Activated CD8-positive, alpha-beta memory T cell treated with anti-CD3 and anti-CD28 coated beads, Interleukin-2, amount 50 U/mL, for 24 hours (primary cell): Measurements from ENCODE around the gene C6orf15.
A peak's percentile ranks its signal among the peaks of the same experiment; 100 is the strongest.

ENCODE experiments used
- DNase-seq: peaks from one replicate; pipeline ENCODE4 v3.0.0-alpha.2; 2020; ENCODE audit errors: extremely low read depth

Gene C6orf15

DNA sequence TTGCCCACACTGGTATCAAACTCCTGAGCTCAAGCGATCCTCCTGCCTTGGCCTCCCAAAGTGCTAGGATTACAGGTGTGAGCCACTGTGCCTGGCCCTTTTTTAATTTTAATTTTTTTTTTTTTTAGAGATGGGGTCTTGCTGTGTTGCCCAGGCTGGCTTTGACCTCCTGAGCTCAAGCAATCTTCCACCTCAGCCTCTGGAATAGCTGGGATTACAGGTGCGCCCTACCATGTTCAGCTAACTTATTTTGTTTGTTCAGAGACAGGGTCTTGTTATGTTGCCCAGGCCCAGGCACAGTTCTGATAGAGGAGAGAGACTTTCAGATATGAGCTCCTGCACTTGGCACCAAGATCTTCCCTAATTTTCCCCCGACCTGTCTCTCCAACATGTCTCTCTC lies 18.4 kb upstream of the C6orf15 start:
- DNase-seq = no peak

DNA sequence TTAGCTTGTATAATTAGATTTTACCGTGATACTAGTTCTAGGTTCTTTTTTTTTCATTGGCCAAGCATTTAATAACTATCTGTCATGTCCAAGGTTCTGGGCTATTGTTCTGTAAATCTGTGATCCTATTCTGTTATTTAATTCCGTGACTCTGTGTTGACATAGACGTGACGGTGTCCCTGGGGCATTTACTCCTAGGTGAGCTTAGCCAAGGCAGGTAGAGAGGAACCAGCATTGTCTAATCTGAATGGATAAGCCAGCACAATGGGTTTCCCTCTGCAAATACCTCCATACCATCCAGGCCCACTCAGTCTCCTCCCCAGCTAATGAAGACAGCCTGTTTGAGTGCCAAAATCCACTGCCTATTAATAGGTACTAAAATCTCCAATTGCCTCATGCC lies 16.8 kb upstream of the C6orf15 start:
- no peak for DNase-seq

DNA sequence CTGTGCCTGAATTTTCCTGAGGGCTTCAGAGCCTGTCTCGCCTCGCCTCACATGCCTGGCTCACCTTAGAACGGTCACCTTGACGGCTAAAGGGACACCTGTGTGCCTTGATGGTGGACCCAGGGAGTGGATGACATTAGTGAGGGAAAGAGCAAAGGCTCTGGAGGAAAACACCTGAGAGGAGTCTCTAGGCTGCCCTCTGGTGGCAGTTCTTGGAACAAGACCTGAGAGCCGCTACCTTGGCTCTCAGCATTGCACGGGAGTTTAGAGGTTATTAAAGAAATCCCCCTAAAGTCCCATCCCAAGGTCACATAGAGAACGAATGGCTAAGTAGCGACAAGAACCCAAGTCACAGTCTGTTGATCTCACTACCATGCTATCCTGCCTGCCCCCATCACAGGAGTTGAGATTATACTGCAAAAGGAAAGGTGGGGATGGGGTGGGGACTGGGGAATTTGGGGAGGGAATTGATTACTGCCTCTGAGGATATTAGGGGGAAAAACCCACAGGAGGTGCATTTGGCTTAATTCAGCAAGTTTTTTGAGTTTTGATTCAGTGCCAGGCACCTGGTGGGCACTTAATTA lies 15.8 kb upstream of the C6orf15 start:
- DNase-seq = peak; percentile 24

DNA sequence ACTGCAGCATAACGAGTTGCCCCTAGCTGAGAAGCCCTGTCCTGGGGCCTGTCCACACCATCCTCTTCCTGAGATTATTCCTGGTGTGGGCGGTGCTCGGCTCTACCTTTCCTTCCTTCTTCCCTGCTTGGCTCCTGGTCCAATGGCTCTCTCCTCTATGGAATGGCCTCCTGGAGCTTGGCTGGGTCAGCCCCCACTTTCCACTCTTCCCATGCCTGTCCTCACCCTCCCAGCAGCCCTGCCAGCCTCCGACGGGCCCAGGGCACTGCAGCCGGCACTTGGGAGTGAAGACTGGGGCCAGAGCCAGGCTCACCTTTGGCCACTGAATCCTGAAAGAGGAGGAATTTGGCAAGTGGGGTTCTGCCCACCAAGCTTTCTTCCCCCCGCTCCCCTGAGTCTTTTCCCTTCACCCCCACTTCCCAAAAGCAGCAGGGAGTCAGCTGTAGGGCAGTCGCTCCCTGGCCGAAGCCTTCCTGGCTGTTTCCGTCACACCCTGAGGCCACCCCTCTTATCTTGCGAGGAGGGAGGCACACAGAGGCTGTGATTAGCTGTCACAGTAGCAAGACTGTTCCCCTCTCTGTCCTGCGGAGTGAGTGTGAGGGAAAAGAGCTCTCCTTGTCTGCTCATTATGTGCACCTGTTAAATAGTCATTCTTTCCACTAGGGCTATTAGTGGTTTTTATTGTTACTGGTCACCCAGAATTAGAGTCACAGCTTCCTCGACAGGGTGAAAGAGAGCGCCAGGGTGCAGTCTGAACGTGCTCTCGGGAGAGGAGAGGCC lies 14.2 kb upstream of the C6orf15 start:
- DNase-seq = no peak

DNA sequence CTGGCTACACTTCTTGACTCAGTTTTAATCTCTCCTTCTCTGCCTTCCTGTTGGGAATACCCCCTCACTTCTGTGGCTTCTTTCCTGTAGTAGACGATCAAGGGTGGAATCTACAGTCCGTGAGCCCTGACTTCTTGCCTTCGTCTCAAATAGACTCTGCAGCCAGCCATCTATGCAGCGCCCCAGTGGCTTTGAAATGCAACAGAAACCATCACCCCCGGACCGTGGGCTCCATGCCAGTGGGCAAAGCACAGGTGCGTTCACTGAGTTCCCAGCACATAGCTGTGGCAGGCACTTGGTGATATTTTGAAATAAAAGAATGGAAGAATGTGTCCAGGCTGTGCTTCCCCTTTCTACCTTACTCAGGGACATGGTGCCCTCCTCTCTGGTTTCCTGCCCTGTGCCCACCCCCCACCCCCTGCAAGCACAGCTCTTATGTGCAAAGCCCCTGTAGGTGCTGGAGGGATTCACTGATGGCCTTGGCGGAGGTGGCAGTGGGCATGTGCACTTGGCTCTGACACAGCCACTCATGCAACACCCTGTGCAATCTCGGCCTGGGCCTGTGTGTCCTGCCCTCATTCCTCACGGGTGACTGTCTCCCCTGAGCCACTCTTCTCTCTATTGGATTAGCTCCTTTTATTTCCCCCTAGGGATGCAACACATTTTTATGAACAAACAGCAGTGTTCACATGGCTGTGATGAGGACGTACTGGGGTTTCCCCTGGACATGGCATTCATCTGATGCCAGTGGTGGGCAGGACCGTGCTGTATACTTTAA lies 13.4 kb upstream of the C6orf15 start:
- DNase-seq = no peak

DNA sequence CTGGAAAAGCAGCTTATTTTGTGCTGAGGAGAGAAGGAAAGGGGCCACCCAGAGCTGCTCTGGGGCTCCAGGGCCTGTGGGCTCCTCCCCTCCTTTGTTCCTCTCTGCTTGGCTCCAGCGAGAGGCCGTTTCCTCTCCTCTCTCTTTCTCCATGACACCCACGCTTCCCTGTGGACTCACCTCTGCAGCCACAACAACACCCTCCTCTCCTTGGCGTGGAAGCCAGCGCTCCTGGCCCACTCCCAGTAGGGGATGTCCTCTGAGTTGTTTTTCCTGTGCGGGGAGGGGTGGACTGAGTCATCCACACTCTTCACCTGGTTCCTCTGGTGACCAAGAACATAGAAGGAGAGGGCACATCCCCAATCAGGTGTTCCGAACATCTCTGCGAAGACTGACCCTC lies 12.8 kb upstream of the C6orf15 start:
- no peak for DNase-seq

DNA sequence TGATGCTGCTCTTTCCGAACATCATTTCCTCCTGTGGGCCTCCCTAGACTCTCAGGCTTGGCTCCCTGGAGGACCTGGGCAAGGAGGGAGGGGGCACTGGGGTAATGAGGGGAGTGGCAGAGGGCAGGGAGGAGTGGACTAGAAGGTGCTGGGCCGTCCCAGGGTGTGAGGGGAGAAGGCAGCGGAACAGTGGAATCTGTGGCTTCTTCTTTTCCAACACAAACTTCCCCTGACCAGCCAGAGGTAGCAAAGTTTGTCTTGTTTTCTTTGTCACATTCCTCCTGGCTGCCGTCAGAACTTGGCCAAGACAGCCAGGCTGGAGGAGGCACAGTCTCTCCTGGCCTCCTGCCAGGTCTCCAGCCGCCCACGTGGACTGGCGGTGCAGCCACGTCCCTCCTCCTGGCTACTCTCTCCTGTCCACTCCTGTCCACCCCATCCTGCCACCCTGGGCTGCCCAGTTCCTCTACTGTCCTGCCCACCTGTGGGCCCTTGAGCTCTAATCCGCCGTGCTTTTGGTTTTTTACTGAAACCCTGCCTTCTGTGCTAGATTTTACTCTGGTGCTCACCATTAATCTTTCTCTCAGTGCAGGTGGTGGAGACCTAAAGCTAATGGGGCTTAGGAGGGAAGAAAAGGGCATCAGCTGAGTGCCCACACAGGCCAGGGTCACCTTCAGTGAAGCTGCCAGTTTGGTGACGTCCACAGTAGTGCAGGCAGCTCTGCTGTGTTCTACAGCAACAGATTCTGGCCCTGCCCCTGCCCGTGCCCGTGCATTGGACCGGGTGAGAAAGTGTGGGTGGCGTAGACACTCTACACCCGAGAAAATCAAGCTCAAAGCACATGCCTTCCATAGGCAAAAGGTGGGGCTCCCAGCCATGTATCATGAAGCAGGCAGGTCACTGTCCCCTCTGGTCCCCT lies 10.7 kb upstream of the C6orf15 start:
- no peak for DNase-seq

DNA sequence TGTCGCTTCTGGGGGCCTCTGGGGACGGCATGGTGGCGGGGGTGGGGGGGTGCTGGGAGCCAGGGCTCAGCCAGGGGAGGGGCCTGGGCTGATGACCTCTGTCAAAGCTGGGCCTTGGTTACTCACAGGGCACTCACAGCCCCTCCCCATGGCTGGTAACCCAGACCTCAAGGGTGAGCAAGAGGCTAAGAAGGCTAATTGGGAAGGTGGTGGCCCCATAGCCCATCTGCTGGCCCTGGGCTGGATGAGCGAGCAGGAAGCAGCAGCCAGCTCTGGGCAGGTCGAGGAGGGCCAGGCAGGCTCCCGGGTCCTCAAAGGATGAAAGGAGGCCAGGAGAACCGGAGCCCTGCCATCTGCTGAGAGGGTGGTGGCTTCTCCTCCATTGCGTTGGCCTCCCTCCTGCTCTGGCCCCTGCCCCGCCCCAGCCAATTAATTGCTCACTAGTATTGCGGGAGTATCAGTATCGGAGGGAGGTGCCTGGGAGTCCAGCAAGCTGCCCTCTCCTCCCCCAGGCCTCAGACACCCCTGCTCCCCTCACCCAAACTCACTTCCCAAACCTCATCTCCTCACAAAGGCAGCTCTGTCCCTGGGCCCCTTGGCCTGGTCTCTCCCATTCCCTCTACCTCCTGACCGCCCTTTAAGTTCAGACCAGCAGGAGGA lies 8.9 kb upstream of the C6orf15 start:
- DNase-seq = no peak

DNA sequence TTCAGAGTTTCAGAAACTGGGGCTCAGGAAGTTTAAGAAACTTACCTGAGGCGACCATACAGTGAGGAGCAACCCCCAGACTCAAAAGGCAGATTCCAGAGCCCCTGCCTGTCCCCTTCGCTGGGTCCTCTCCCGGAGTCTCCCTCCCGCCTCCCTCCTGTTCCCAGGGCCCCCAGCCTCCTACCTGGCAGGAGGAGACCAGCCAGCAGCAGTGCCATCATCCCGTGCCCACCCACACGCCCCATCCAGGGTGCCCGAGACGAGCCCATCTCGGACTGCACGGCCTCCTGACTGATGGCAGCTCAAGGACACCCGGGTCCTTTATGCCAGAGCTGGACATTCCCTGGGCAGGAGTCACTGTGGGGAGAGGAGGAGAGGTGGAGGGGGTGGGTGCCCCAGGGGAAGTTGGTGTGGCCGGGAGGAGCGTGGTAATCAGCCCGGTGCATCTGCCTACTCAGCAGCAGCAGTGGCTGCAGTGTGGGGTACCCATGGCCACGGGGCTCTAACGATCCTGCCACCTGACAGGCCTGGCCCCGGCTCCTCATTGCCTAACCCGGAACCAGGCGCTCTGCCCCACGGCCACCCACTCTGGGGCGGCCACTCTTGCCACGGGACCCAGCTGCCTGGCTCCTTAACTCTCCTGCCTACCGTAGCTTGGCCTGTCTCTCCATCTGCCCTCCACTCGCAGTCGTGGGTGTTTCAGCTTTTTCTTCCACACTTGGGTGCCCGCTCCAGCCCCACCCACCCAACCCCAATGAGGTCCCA lies 8.0 kb upstream of the C6orf15 start, which contains the start of gene CDSN:
Gene CDSN, minus strand, starts transcription at position 296 of the 765 bp plus-strand sequence. Its CDS starts 27 bp downstream, at position 269.
- DNase-seq = no peak

DNA sequence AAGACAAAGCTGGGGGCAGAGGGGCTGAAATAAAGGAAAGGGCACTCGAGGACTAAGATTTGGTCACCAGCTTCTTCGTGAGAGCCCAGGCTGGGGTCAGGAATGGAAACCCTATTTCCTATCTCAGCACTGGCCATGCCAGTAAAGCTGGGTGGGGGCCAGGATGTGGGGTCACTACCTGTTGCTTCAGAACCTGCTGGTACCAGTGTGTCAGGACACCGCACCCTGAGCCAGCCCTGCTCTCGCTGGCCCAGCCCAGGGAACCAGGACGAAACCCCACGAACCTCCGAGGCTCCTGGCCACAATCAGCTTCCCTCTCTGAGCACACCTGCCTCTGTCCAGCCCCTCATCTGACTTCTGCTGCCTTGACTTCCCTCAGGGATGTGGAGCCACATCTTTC lies 5.8 kb upstream of the C6orf15 start:
- no peak for DNase-seq

DNA sequence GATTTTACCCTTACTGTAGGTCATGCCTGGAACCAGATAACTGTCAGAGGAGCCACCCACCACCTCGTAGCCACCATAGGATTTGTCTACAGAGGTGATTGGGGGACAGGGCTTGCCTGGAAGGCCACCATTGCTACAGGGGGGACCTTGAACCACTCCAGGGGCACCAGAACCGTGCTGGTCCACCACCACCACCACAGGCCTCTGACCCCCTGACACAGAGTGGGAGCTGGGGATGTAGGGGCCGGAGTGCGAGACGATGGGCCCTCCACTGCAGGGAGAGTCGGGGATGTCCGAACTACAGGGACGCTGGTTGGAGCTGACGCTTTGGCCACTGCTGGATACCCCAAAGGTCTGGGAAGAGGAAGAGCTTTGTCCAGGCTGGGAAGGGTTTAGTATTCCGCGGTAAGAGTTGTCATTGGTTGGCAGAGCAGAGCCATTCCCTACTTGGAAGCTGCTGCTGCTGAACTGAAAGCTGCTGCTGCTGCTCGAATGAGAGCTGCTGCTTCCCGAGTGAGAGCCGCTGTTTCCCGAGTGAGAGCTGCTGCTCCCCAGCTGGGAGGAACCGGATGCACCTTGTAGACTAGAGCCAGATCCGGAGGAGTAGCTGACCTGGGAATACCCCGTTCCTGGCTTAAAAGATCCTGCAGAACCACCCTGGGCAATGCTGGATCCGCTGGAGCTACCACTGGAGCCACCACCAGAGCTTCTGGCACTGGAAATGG lies 4.4 kb upstream of the C6orf15 start:
- DNase-seq = no peak

DNA sequence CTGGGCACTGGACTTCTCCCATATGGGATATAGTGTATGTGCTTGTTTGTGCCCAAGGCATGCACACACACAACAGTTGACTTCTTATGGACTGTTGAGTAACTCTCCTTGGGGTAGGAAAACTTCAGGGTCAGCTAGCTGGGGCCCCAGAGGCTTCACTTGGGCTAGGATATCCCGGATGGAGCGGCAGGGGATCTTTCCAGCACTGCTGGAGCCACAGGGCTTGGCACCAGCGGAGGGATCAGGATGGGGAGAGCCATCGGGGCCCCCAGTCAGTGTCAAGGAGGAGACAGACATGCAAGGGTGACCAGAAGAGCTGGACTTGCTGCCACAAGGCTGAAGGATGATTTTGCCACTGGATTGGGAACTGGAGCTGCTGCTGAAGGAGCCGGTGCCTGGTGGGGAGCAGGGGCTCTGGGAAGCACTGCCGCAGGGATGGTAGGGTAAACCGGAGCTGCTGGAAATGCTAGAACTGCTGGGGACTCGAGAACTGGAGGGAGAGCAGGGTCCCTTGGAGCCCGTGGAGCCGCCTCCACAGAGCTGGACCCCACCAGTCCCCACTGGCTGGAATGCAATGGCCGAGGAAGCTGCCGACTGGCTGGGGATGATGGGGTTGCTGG lies 3.7 kb upstream of the C6orf15 start:
- DNase-seq = no peak

DNA sequence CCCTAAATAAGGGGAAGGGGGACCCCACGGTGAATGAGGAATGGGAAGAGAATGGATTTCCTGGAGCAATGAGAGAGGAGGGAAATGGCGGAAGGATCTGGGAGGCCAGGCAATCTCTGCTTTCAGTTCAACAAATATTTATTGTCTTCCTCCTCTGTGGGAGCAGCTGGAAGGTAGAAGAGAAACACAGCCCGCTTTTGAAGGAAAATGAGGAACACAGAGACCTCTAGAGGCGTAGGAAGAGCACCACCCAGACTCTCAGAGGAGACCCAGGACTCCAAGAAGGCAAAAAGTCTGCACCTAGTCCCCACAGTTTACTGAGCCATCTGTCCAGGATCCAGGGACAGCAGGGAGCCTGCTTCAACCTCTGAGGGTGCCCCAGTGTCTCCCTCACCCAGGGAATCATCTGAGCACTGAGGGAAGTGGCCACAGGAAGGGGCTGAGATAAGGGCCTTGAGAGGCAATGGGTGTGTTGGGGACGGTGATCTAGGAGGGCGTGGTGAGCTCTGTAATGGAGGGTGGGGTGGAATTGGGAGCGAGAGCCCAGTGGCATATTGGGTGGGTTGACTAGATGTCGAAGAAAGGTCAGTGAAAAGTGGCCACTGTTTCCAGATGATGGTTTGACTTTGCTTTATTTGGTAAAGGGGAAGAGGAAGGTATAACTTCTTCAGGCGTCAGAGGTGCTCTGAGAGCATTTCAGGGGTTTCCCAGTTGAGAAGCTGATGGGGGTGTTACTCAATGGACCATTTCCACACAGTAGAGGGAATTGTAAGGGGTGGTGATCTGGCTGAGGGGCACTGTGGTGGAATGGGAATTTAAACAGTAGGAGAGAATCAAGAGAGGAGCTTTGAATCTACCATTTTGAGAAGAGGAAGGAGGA lies 2.8 kb upstream of the C6orf15 start:
- DNase-seq = no peak

DNA sequence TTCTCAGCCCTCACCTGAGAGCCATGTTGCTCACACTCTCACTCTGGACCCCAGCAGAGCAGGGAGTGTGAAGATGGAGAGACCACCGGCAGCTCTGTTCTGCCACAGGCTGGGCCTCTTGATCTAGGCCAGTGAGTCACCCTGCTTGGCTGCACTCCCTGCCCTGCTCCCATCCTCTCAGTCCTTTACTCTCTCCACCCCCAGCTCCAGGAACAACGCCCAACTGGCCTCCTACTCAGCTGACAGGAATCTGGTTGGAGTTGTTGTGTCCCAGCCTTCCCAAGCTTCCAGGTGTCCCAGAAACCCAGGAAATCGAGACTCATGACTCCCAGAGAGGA lies 2.1 kb upstream of the C6orf15 start, which contains the start of gene PSORS1C1:
Gene PSORS1C1, plus strand, starts transcription at position 260 of the 338 bp plus-strand sequence. CDS start 14,833 bp downstream, outside the sequence.
- no peak for DNase-seq

DNA sequence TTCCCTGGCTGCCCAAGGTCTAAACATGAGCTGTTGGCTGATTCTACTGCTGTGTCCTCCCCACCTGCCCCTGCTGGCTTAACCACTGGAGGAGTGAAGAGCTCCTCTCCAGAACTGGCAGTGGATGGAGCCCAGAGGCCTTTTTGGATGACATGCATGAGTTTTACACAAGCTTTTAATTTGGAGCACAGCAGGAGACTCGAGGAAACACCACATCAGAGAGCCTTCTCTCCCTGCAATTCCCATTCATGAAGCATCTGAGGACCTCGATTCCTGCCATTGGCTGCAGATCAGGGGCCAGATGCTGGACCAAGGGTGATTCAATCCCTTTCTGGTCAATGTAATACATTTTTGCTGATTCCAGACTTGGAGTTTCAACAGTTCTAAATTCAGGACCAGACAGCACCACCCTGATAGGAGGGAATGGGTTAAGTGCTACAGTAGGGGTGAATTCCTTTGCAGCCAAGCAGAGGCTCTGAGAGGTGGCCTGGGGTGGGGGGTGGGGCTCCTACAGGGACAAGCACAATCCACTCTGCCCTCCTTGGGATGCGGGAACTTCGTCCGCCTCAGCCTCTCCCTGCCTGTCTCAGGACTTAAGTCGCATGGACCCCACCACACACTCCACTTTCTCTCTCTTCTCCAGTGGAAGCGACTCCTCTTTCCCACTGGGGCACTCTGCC lies 1.6 kb upstream of the C6orf15 start:
- no peak for DNase-seq

DNA sequence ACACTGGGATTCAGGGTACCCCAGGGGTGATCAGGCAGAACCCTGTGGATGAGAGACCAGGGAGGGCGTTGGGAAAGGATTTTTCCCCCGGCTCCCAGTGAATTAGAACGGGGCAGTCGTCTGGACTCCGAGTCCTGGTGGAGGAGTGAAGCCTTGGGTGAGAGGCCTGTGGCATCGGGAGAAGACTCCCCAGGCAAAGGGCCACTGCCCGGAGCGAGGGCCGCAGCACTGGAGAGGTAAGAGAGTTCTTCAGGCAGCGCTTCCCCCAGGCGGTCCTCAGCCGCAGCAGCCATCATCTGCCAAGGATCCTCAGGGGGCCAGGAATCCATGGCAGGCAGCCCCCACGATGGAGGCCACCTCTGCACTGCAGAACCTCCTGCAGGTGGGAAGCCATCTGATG lies 663 bp downstream of the C6orf15 start:
- no peak for DNase-seq

DNA sequence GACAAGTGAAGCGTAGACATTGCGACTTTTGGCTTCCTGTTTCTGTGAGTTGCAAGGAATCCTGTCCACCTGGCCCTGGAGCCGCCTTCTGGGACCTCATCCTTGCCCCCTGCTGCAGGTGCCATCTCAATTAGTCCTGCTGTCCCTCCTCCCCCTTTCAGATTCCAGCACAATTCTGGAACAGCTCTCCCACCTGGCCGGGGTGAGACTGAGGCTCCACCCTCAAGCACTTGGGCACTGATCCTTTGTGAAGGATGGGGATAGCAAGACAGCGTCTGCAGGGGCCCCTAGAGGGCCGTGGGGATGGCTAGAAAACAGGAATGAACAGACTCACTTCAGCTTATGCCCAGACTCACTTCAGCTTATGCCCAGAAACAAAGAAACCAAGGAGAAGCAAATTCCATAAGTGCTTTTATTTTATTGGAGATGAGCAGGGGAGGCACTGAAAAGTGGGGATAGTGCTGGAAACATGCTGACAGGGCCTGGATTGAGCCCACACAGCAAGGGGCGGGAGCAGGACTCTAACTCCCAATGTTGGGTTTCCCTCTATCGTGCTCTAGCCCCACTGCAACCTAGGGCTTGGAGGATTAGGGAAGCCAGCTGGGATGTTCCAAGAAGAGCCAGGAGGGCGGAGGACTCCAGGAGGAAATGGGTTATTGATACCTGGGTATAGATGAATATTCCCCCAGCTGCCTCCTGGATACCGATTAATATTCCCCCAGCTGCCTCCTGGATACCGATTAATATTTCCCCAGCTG lies 1.4 kb downstream of the C6orf15 start:
- DNase-seq = no peak
